OCI-LY7 (cell line): ENCODE measurements around the gene SLC1A3. TPM values are rescaled to one million over a fixed set of nuclear protein-coding genes. Genes with fewer than 3 reads are reported as not detected.

Experiments
- BruUV-seq: library from RNA; stranded (reverse); fragments of 400-500 nt; replicated peaks from 2 replicates; lab custom pipeline; 2021; lab: Mats Ljungman, UMichigan
- CTCF ChIA-PET: fragments of 300-600 bp; sonication (Branson Sonifier 250); formaldehyde crosslinking; loops from one replicate; lab custom pipeline; 2022; ENCODE audit warnings: antibody characterized with exemption; ENCODE audit not compliant: unreplicated experiment; lab: Charles Lee
- POLR2A ChIA-PET: fragments of 300-600 bp; sonication (Branson Sonifier 250); formaldehyde crosslinking; loops from one replicate; lab custom pipeline; 2022; ENCODE audit warnings: antibody characterized with exemption; lab: Charles Lee
- DNase-seq: peaks from one replicate; pipeline ENCODE4 v3.0.0-alpha.2; 2015; ENCODE audit warnings: low spot score
- H2AFZ ChIP-seq: fragments of 200-600 bp; sonication (generic), shearing (Covaris generic); 2 replicates; pipeline ENCODE4 v1.6.1; 2014; ENCODE audit warnings: mild to moderate bottlenecking, antibody characterized with exemption, low read length, moderate library complexity
- H3K27ac ChIP-seq: fragments of 200-600 bp; sonication (generic); 2 replicates; pipeline ENCODE4 v1.5.1; 2014; ENCODE audit warnings: mixed run types, low read depth, mild to moderate bottlenecking, moderate library complexity, low read length, inconsistent platforms; ENCODE audit not compliant: poor library complexity, severe bottlenecking
- H3K36me3 ChIP-seq: fragments of 200-600 bp; sonication (generic); 2 replicates; pipeline ENCODE4 v1.6.1; 2014; ENCODE audit warnings: mild to moderate bottlenecking, antibody characterized with exemption, low read length, moderate library complexity, mixed read lengths; ENCODE audit not compliant: insufficient read depth
- H3K4me1 ChIP-seq: fragments of 200-600 bp; sonication (generic); 2 replicates; pipeline ENCODE4 v1.5.1; 2014; ENCODE audit warnings: mild to moderate bottlenecking, low read length; ENCODE audit not compliant: insufficient read depth, poor library complexity, severe bottlenecking
- H3K4me2 ChIP-seq: fragments of 200-600 bp; sonication (generic); 2 replicates; pipeline ENCODE4 v1.6.1; 2014; ENCODE audit warnings: mild to moderate bottlenecking, low read length
- H3K4me3 ChIP-seq: fragments of 200-600 bp; sonication (generic); 2 replicates; pipeline ENCODE4 v1.5.1; 2014; ENCODE audit warnings: mild to moderate bottlenecking, low read depth, low read length; ENCODE audit not compliant: poor library complexity, severe bottlenecking
- H3K79me2 ChIP-seq: fragments of 200-600 bp; sonication (generic); 2 replicates; pipeline ENCODE4 v1.6.1; 2016; ENCODE audit warnings: low read depth, mild to moderate bottlenecking, low read length, moderate library complexity, mixed read lengths; ENCODE audit not compliant: insufficient read depth
- H3K9me2 ChIP-seq: fragments of 200-600 bp; sonication (generic); 2 replicates; pipeline ENCODE4 v1.6.1; 2016; ENCODE audit warnings: mild to moderate bottlenecking, low read length, mixed read lengths; ENCODE audit not compliant: insufficient read depth
- H3K9me3 ChIP-seq: fragments of 200-600 bp; sonication (generic); 2 replicates; pipeline ENCODE4 v1.6.1; 2014; ENCODE audit warnings: mild to moderate bottlenecking, mixed run types, low read length, mixed read lengths
- H4K20me1 ChIP-seq: fragments of 200-600 bp; sonication (generic); 2 replicates; pipeline ENCODE4 v1.6.1; 2014; ENCODE audit warnings: mild to moderate bottlenecking, antibody characterized with exemption, low read length, moderate library complexity, mixed read lengths; ENCODE audit not compliant: insufficient read depth
- EZH2phosphoT487 ChIP-seq: fragments of 200-600 bp; sonication (generic); IDR thresholded peaks from 2 replicates; pipeline ENCODE4 v1.6.1; 2018; ENCODE audit warnings: low read depth, borderline replicate concordance, mild to moderate bottlenecking, mixed run types, antibody characterized with exemption, low read length, moderate library complexity, mixed read lengths
- intact Hi-C: fragments of 100-400 bp; cut with micrococcal nuclease; formaldehyde crosslinking; loops from one replicate; pipeline ENCODE4 v1.10.0; 2022; ENCODE audit not compliant: unreplicated experiment
- total RNA-seq, 2 experiments: library from RNA; depleted of rRNA in 1 of 2; stranded (reverse); fragments of >200 nt in 1 of 2; shearing (Covaris generic) in 1 of 2; gene quantifications; 2 replicates each; pipeline ENCODE4 v1.2.3, GENCODE V29; 2014 to 2022
- TF ChIP-seq, protein P1 (sequence below): fragments of 200-600 bp; sonication (generic); conservative IDR thresholded peaks from 2 replicates; pipeline ENCODE4 v1.5.1; 2014; ENCODE audit warnings: mild to moderate bottlenecking, antibody characterized with exemption, low read length, moderate library complexity, mixed read lengths

SLC1A3 gene
- total RNA-seq, 2 experiments from 2014 or later = not detected

DNA sequence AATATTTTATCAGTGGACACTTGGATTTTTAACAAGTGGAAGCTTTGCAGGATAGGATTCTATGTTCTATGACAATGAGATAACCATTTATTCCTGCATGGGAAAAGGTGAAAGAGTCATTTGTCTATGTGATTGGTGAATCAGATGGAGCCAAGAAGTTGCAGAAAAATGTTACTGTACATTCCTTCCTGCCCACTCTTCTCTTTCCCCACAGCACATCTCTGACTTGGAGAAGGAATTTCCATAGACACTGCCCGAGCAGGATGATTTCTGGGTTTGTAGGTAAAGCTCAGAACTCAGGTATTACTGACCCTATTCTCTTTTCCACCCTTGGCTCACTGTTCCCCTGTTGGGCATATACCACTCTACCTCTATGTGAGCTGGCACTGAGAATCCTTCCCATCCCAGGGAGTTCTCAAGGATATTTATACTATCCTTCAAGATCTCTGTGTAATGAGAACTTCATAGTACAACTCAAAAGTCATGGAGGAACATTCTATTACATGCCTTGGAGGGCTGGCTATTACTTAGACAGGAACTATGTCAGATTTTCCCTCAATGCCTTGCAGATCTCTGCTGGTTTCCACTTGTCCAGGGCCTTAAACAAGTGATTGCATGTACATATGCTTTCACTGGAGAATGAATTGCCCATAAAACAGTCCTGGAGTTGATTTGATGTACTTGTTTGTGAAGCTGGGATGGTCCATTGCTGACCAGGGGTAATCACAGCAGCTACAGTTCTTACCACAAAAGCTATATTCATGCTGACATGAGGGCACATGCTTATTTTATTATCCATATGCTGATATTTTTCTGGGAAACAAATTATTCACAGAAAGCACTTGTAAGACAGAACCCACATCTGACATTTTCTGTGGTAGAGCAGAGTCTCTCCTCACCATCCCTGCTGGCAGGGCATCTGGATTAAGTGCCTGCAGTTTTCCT is 24.1 kb downstream of the SLC1A3 start:
- H4K20me1 ChIP-seq = no peaks in the 10 kb centered on the region
- no peaks in the 10 kb centered on the region for H3K9me3 ChIP-seq
- no peaks in the 10 kb centered on the region for H3K9me2 ChIP-seq
- H3K4me2 ChIP-seq = no peak overlapping the region
- CTCF ChIA-PET = no interaction called here
- H3K27ac ChIP-seq = no peak overlapping the region
- H3K79me2 ChIP-seq = no peaks in the 10 kb centered on the region
- no peak for DNase-seq
- BruUV-seq = no TSS peak
- POLR2A ChIA-PET = no interaction called here
- H3K4me3 ChIP-seq = no peak overlapping the region
- H2AFZ ChIP-seq = no peak overlapping the region
- intact Hi-C loops = no loop called here
- no peaks in the 10 kb centered on the region for H3K4me1 ChIP-seq
- TF ChIP-seq EZH2phosphoT487 = no peak
- TF ChIP-seq, protein P1, sequence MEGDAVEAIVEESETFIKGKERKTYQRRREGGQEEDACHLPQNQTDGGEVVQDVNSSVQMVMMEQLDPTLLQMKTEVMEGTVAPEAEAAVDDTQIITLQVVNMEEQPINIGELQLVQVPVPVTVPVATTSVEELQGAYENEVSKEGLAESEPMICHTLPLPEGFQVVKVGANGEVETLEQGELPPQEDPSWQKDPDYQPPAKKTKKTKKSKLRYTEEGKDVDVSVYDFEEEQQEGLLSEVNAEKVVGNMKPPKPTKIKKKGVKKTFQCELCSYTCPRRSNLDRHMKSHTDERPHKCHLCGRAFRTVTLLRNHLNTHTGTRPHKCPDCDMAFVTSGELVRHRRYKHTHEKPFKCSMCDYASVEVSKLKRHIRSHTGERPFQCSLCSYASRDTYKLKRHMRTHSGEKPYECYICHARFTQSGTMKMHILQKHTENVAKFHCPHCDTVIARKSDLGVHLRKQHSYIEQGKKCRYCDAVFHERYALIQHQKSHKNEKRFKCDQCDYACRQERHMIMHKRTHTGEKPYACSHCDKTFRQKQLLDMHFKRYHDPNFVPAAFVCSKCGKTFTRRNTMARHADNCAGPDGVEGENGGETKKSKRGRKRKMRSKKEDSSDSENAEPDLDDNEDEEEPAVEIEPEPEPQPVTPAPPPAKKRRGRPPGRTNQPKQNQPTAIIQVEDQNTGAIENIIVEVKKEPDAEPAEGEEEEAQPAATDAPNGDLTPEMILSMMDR = no peak
- no peaks in the 10 kb centered on the region for H3K36me3 ChIP-seq

DNA sequence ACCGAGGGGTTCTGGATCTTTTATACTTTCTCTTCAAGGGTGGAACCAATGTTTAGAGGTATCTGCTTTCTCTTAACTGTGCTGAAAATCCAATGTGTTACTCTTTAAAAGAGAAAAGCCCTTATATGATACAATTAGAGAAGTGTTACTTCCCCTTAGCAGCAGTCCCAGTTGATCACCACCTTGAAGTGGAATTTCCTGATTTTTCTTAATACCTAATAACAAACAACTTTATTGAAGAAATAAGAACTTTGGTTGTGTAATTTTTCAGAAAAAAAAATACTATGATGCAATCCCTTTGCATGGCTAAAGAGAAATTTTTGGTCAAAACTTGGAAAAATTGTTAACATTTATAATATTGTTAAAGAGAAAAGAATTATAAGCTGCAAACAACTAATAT is 24.7 kb downstream of the SLC1A3 start:
- no peaks in the 10 kb centered on the region for H3K9me2 ChIP-seq
- no peaks in the 10 kb centered on the region for H3K36me3 ChIP-seq
- no peak for TF ChIP-seq EZH2phosphoT487
- TF ChIP-seq, protein P1 = no peak
- no peaks in the 10 kb centered on the region for H4K20me1 ChIP-seq
- intact Hi-C loops = no loop called here
- no peaks in the 10 kb centered on the region for H3K4me1 ChIP-seq
- no TSS peak for BruUV-seq
- H3K4me2 ChIP-seq = no peak overlapping the region
- H2AFZ ChIP-seq = no peak overlapping the region
- H3K4me3 ChIP-seq = no peak overlapping the region
- DNase-seq = no peak
- H3K9me3 ChIP-seq = no peaks in the 10 kb centered on the region
- H3K27ac ChIP-seq = no peak overlapping the region
- ChIA-PET POLR2A (no interaction called here), CTCF (no interaction called here)
- H3K79me2 ChIP-seq = no peaks in the 10 kb centered on the region
